GM12891 (cell line): Measurements from ENCODE around the gene PRR15L.

Source experiments
- PAX5 ChIP-seq: IDR thresholded peaks from 2 replicates; pipeline ENCODE4 v1.6.1; 2011; ENCODE audit warnings: low read length, moderate library complexity, mild to moderate bottlenecking; ENCODE audit not compliant: insufficient read depth, severe bottlenecking
- POLR2A ChIP-seq: IDR thresholded peaks from 2 replicates; pipeline ENCODE4 v1.6.1; 2011; ENCODE audit warnings: low read depth, low read length, control low read depth
- POLR2AphosphoS5 ChIP-seq: IDR thresholded peaks from 2 replicates; pipeline ENCODE4 v1.6.1; 2011; ENCODE audit warnings: low read depth, low read length, control low read depth
- SPI1 ChIP-seq: IDR thresholded peaks from 2 replicates; pipeline ENCODE4 v1.6.1; 2011; ENCODE audit warnings: low read depth, low read length, control low read depth
- TAF1 ChIP-seq: IDR thresholded peaks from 2 replicates; pipeline ENCODE4 v1.6.1; 2011; ENCODE audit warnings: low read depth, low read length, control low read depth

DNA sequence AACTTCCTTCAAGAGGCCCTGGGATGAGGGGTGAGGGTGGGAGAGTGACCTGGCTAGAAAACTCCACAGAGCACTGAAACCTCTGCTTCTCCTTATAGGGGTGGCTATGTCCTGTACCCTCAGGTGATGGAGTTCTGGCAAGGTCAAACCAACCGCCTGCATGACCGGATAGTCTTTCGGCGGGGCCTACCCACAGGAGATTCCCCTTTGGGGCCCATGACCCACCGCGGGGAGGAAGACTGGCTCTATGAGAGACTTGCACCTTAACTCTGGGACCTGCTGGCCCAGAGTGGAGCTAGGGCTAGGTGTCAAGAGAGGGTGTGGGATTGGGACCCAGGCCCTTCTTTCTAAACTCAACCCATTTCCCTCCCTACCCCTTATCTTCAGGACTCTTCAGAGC lies 11.2 kb downstream of the PRR15L start:
- no peak for TF ChIP-seq POLR2AphosphoS5
- TF ChIP-seq POLR2A, result no peak
- no peak for TF ChIP-seq TAF1
- no peak for TF ChIP-seq SPI1
- no peak for TF ChIP-seq PAX5
